Nephron (organoid): ENCODE data around the gene LAMB2.
A peak's percentile ranks its signal among the peaks of the same experiment; 100 is the strongest.

ENCODE experiments used
- H3K27ac Mint-ChIP-seq, 3 experiments: 2 replicates each; pipeline ENCODE4 v1.8.0; 2020; ENCODE audit warnings: mixed read lengths in 3 of 3, mild to moderate bottlenecking in 2 of 3, moderate library complexity in 1 of 3
- H3K27me3 Mint-ChIP-seq: 2 replicates; pipeline ENCODE4 v1.8.0; 2021; ENCODE audit warnings: low read depth, mild to moderate bottlenecking, moderate library complexity, mixed read lengths
- H3K36me3 Mint-ChIP-seq: 2 replicates; pipeline ENCODE4 v1.8.0; 2020; ENCODE audit warnings: low read depth, mixed read lengths
- H3K4me1 Mint-ChIP-seq: 2 replicates; pipeline ENCODE4 v1.8.0; 2020; ENCODE audit warnings: mixed read lengths
- H3K4me3 Mint-ChIP-seq, 3 experiments: 2 replicates each; pipeline ENCODE4 v1.8.0; 2020; ENCODE audit warnings: mild to moderate bottlenecking in 3 of 3, mixed read lengths in 3 of 3, moderate library complexity in 2 of 3
- H3K9me3 Mint-ChIP-seq: 2 replicates; pipeline ENCODE4 v1.8.0; 2020; ENCODE audit warnings: mixed read lengths
- TF ChIP-seq, protein P1 (sequence below), 3 experiments: fragments of 200-600 bp; sonication (generic); IDR thresholded peaks; one replicate each; pipeline ENCODE4 v1.5.0; 2021; ENCODE audit warnings: antibody characterized with exemption in 3 of 3; ENCODE audit not compliant: unreplicated experiment in 3 of 3

LAMB2 gene

DNA sequence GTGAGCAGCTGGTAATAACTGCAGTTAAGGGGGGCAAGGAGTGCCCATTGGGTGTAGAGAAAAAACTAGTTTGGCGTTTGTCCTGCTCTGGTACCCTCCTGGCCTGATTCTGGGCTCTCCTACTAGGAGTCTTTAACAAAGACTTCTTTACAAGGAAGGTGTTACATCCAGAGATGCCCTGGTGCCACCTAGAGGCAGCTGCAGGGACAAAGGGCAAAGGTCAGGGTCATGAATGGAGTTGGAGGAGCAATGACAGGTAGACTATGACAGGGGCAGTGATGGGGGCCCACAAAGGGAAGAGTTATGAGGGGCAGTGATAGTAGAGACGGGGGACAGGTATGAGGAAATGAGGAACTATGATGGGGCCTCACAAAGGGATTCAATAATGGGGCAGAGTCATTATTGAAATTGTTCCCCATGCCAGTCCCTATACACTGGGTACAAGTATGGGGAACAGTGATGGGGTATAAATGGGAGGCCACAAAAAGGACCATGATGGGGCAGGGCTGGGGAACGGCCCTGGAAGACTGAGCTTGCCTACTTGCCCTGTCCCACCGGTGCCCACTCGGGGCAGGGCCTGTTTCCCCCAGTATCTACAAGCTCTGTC is 25.4 kb upstream of the LAMB2 start:
- H3K27ac Mint-ChIP-seq, result peak overlapping the region in 1 of 3 experiments; percentile 14
- H3K36me3 Mint-ChIP-seq, result peaks cover 3% of the 10 kb centered on the region
- H3K4me3 Mint-ChIP-seq, result no peak overlapping the region
- no peaks in the 10 kb centered on the region for H3K27me3 Mint-ChIP-seq
- H3K4me1 Mint-ChIP-seq, result peaks cover 5% of the 10 kb centered on the region
- TF ChIP-seq, protein P1, sequence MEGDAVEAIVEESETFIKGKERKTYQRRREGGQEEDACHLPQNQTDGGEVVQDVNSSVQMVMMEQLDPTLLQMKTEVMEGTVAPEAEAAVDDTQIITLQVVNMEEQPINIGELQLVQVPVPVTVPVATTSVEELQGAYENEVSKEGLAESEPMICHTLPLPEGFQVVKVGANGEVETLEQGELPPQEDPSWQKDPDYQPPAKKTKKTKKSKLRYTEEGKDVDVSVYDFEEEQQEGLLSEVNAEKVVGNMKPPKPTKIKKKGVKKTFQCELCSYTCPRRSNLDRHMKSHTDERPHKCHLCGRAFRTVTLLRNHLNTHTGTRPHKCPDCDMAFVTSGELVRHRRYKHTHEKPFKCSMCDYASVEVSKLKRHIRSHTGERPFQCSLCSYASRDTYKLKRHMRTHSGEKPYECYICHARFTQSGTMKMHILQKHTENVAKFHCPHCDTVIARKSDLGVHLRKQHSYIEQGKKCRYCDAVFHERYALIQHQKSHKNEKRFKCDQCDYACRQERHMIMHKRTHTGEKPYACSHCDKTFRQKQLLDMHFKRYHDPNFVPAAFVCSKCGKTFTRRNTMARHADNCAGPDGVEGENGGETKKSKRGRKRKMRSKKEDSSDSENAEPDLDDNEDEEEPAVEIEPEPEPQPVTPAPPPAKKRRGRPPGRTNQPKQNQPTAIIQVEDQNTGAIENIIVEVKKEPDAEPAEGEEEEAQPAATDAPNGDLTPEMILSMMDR (IDR thresholded peaks at IDR 0.05; ENCODE audit: unreplicated experiment in 3 of 3), result peak in 1 of 3 experiments; percentile 17
- H3K9me3 Mint-ChIP-seq, result no peaks in the 10 kb centered on the region

DNA sequence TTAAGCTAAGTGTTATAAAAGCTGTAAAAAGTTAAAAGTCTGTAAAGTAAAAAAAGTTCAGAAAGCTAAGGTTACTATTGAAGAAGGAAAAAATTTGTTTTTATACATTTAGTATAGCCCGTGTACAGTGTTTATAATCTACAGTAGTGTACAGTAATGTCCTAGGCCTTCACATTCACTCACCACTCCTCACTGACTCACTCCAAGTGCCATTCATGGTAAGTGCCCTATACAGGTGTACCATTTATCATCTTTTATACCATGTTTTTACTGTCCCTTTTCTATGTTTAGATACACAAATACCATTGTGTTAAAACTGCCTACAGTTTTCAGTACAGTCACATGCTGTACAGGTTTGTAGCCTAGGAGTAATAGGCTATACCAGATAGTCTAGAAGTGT is 24.4 kb upstream of the LAMB2 start:
- Mint-ChIP-seq H3K4me1 (peaks cover 5% of the 10 kb centered on the region), H3K9me3 (no peaks in the 10 kb centered on the region), H3K27ac (no peak overlapping the region), H3K4me3 (no peak overlapping the region), H3K27me3 (no peaks in the 10 kb centered on the region), H3K36me3 (peaks cover 3% of the 10 kb centered on the region)
- TF ChIP-seq, protein P1 (IDR thresholded peaks at IDR 0.05; ENCODE audit: unreplicated experiment in 3 of 3), result no peak

DNA sequence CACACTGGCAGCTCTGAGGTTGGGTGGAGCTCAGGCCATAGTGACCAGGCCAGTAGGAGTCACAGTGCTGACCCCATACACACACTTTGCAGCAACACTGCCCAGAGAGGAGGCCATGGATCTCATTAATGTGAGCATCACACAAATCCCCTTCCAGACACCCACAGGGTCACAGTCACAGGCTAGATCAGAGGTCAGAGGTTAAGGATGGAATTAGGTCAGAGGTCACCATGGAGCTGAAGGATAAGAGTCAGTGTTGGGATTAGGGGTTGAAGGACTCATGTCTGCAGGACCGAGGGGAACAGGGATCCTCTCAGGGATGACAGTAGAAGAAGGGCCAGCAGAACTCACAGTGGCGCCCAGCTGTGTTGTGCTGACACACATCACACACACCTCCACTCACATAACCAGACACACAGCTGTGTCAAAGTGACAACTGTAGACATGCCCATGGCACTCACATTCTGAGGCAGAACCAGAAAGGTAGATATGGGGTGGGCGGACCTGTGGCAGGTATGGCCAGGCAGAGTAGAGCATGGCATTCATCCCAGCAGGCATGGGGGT is 20.6 kb upstream of the LAMB2 start:
- no peak overlapping the region for H3K4me3 Mint-ChIP-seq
- H3K27me3 Mint-ChIP-seq, result no peaks in the 10 kb centered on the region
- no peaks in the 10 kb centered on the region for H3K36me3 Mint-ChIP-seq
- no peaks in the 10 kb centered on the region for H3K9me3 Mint-ChIP-seq
- no peak overlapping the region for H3K27ac Mint-ChIP-seq
- peaks cover 5% of the 10 kb centered on the region for H3K4me1 Mint-ChIP-seq
- TF ChIP-seq, protein P1 (IDR thresholded peaks at IDR 0.05; ENCODE audit: unreplicated experiment in 3 of 3), result no peak

DNA sequence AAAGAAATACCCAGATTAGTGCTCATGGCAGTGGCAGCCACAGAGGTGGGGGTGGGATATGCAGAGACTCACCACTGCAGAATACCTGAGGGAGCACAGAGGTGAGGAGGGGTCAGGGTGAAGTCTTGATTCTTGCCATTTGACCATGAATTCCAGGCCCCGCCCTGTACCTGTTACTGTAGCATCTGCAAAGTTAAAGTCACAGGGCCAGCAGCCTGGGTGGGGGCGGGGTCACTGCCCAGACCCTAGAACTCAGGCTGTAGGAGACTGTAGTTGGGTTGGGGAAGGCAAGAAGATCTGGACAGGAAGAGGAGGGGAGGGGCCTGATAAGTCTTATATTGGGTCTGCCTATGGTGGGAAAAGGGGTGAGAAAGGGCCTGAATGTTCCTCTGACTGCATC is 18.8 kb upstream of the LAMB2 start:
- H3K4me1 Mint-ChIP-seq, result no peaks in the 10 kb centered on the region
- H3K27ac Mint-ChIP-seq, result no peak overlapping the region
- no peaks in the 10 kb centered on the region for H3K36me3 Mint-ChIP-seq
- H3K4me3 Mint-ChIP-seq, result no peak overlapping the region
- TF ChIP-seq, protein P1 (IDR thresholded peaks at IDR 0.05; ENCODE audit: unreplicated experiment in 3 of 3), result no peak
- H3K9me3 Mint-ChIP-seq, result no peaks in the 10 kb centered on the region
- H3K27me3 Mint-ChIP-seq, result no peaks in the 10 kb centered on the region

DNA sequence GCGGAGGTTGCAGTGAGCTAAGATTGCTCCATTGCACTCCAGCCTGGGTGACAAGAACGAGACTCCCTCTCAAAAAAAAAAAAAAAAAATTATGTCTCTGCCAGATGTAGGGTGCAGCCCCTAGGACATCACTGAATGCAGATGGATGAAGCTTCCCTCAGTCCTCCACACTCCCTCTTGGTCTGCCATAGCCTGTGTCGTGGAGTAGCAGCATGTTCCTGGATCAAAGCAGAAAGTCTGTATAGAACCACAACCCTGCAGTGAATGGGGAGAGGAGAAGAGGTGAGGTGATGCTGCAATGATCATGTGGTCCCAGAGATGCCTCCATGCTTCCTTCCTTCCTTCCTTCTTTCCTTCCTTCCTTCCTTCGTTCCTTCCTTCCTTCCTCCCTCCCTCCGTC is 15.3 kb upstream of the LAMB2 start:
- Mint-ChIP-seq H3K4me3 (no peak overlapping the region), H3K27me3 (no peaks in the 10 kb centered on the region), H3K9me3 (no peaks in the 10 kb centered on the region), H3K36me3 (no peaks in the 10 kb centered on the region), H3K4me1 (no peaks in the 10 kb centered on the region), H3K27ac (no peak overlapping the region)
- TF ChIP-seq, protein P1 (IDR thresholded peaks at IDR 0.05; ENCODE audit: unreplicated experiment in 3 of 3), result no peak

DNA sequence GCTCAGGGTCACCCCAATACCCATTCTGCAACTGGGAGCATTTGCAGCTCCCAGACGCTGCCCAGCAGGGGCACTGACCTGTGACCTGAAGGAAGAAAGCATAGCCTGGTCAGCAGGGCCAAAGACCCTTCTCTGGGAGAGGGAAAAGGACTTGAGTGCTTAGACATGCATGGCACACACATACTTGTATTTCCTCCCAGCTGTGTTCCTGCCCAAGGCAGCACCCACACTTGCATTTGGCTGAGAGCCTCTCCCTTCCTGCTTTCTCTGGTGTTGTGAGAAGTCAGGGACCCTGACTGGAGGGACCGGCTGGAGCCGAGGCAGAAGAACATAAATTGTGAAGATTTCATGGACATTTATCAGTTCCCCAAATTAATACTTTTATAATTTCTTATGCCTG is 7.2 kb upstream of the LAMB2 start:
- Mint-ChIP-seq H3K4me1 (no peaks in the 10 kb centered on the region), H3K4me3 (no peak overlapping the region), H3K27me3 (peaks cover 13% of the 10 kb centered on the region), H3K27ac (no peak overlapping the region), H3K9me3 (peaks cover 2% of the 10 kb centered on the region), H3K36me3 (no peaks in the 10 kb centered on the region)
- TF ChIP-seq, protein P1 (IDR thresholded peaks at IDR 0.05; ENCODE audit: unreplicated experiment in 3 of 3), result no peak
